GM19035 (cell line): ENCODE measurements around the gene BST1.

Source experiments
- ATAC-seq: cut with Tn5 transposase; IDR thresholded peaks from one replicate; pipeline ENCODE4 v1.9.1; 2021; ENCODE audit not compliant: unreplicated experiment

The BST1 gene

DNA sequence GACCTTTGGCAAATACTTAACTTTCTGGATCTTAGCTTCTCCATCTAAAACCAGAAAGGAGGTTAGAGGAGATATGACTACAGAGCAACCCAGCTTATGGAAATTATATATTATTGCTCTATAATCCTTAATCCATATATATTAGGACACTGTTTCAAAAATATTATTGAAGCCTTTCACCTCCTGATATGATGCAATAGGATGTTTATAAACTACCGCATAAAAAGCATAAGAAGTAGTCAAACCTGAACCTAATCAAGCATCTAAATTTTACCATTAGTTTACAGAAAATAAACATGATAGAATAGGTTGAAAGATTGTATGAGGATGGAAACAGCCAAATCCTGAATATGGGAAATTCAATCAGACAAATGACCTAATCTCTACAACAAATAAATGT lies 26.8 kb upstream of the BST1 start:
- ATAC-seq: no peak

- ATAC-seq: no peak
These were observed 26.0 kb upstream of the BST1 start for GRCh38 chr4:15676899-15677298.

GRCh38 chr4:15677507-15677988 lies 25.3 kb upstream of the BST1 start:
- no peak for ATAC-seq

DNA sequence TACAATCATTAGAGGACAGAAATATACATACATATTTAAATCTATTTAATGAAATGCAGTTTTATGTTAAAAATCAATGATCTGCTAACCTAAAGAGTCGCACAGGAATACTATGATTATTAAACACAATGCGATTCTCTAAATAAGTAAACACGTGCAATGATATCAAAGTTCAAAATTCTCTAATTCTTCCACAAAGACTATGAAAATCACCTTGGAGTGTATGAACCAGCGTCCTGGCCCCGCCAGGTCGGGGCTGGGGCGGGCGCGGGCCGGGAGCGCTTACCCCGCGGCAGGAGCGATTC lies 21.8 kb upstream of the BST1 start:
- ATAC-seq: no peak

GRCh38 chr4:15681372-15682241 lies 21.3 kb upstream of the BST1 start, which contains the start of gene FAM200B:
Gene FAM200B (plus strand): TSS chr4:15681827. CDS start chr4:15686978, 5,151 bp downstream.
- ATAC-seq: peak; percentile 91

DNA sequence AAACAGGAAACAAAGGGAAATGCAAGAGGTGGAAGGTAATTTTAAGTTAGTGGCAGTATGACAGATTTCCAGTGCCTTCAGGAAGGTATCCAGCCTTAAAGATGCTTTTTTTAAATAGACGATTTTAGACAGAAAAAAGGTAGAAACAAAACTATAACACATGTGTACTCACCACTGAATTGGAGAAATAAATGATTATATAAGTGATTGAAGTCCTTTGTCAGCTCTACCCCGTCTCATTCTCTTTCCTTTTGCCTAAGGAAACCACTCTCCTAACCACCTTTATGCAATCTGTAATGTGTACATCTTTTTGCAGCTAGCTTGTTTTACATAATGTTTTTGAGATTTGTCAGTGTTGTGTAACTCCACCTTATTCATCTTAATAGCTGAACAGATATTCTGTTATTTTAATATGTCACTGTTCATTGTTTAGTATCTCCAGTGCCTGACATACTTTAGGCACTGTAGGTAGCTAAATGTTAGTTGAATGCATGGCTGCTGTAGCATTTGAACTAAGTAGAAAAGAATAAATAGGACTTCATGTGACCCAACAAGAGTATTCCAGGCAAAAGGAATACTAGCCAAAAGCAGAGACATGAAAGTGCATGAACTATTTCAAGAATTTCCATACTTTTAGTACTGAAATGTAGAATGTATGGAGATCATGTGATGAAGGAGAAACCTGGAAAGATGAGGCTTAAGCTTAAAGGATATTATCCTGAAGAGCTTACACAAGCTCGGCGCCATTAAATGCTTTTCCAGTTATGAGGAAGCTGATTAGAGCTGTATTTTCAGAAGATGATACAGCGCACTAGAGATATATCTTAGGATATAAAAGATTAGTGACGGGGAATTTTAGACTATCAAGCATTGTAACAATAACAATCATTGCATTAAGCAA lies 20.4 kb upstream of the BST1 start:
- ATAC-seq: peak; percentile 2

DNA sequence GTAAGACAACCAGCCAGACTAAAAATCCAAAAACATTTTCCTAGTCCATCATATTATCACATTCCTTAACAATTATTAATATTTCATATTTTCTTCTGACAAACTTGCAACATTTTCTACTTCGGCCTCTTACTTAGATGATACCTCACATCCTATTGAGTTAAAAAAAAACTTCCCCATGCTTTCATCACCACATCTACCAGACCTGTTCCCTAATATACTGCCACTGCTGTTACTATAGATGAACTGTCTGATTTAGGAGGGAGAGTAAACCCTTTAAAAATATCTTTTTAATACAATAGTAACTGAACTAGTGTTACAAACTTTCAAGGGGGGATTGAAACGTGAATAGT lies 19.7 kb upstream of the BST1 start:
- ATAC-seq: no peak

- ATAC-seq: no peak
These were observed 18.4 kb upstream of the BST1 start for GRCh38 chr4:15684498-15684897.

GRCh38 chr4:15688051-15688450 lies 14.8 kb upstream of the BST1 start:
- ATAC-seq: no peak

DNA sequence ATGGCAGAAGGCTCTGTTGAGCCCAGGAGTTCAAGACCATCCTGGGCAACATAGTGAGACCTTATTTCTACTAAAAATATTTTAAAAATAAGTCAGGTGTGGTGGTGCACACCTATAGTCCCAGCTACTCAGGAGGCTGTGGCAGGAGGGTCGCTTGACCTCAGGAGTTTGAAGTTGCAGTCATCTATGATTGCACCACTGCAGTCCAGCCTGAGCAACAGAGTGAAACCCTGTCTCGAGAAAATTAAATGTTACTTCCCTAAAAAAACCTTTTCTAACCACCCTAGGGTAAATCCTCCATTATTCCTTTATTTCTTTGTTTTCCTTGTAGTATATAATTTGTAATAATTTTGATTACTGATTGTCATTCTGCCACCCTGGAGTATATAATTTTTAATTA lies 13.3 kb upstream of the BST1 start:
- ATAC-seq: no peak

DNA sequence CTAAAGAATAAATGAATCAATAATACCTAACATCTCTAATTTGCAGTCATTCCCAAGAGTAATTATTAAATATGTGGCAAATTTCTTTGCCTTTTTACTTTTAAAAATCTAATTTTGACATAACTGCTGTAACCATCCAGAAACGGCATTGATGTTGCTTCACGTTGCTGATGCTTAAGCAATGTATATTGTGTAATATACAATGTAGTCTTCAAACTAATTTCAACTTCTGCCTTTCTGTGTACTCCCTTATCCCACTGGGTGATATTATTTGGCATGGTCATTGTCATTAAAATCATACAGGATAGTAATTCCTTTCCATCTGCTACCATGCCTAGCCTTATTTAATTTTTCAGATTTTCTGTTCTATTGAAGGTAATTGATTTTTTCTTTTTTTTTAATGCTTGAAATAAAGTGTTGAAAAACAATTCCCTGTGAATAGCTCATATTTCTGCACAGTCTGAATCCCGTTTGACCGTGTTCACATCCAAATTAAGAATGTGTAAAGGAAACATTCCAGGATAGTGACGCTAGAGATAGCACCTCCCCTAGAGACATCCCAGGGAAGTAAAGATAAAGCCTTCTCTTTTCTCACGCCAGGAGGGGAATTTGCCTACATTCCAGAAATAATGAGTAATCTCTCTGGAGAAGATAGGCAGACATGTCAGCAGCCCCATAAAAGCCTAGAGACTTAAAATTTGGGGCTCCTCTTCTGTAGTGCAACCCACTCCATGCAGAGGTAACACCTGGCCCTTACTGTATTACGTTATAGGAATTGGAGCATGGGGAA lies 12.7 kb upstream of the BST1 start:
- ATAC-seq: no peak

- ATAC-seq: no peak
These were observed 11.3 kb upstream of the BST1 start for GRCh38 chr4:15691346-15692135.

- no peak for ATAC-seq
These were observed 10.3 kb upstream of the BST1 start for GRCh38 chr4:15692602-15693001.

DNA sequence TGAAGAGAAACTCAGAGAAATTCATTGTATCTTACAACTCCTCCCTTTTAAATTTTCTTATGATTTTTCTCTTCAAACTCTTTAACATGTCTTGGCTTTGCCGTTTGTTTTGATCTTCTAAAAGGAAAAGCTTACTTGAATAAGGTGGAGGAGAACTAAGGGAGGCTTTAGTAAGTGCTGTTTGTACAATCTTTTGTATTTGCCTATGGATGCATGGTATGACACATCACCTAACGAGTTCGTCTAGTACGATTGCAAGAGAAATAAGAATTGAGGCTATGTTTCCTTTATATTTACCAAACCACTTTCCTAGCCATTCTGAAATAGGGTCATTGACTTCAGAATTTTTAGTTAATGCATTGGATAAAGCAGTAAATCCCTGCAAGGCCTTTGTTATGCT lies 8.4 kb upstream of the BST1 start:
- ATAC-seq: no peak

- no peak for ATAC-seq
These were observed 7.6 kb upstream of the BST1 start for GRCh38 chr4:15695240-15695699.

GRCh38 chr4:15695729-15696128 lies 7.1 kb upstream of the BST1 start:
- ATAC-seq: no peak

GRCh38 chr4:15696866-15697265 lies 6.0 kb upstream of the BST1 start:
- no peak for ATAC-seq

GRCh38 chr4:15703439-15703838 lies 574 bp downstream of the BST1 start:
- no peak for ATAC-seq

- ATAC-seq: no peak
These were observed 1.3 kb downstream of the BST1 start for GRCh38 chr4:15704129-15704528.

DNA sequence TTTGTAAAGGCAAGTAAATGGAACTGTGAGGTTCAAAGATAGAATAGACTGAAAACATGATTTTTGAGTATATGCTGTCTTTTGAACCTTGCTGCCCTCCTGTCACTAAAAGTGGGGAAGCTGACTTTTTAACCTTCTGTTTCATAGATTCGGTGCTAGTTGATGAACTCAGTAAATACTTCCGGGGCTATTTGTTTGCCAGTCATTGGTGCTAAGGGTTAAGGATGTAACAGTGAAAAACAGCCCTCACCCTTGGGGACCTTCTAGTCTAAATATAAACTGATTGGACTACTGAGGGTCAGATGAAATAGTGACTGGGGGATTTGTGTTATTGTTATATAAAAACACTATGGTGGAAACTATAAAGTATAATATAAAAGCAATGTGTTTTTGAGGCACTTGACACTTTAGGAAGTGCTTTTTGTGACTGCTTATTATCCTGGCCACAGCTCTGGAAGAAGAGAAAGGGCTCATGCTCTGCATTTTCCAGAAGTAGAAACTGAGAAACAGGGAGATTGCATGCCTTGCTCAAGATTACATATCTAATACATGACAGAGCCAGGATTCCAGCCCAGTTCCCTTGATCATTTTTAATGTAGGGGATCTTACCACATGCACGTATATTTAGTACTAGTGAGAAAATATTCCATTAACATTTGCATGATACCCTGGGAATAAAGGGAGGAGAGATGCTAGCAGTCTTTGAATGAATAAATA lies 3.9 kb downstream of the BST1 start:
- ATAC-seq: no peak
